DMS53 treated with DMSO at 0.1 percent for 48 hours (cell line): Measurements from ENCODE around the gene ASCC3.

Experiments
- DNase-seq: peaks from one replicate; lab custom pipeline; 2025; ENCODE audit not compliant: unreplicated experiment; lab: John Stamatoyannopoulos, UW

ASCC3 gene

GRCh38 chr6:100730001-100730980 is 150.8 kb downstream of the ASCC3 start:
- DNase-seq = no peak

GRCh38 chr6:100726666-100727065 is 154.5 kb downstream of the ASCC3 start:
- no peak for DNase-seq

GRCh38 chr6:100724696-100725095 is 156.4 kb downstream of the ASCC3 start:
- DNase-seq = no peak

- DNase-seq = no peak
Measured at GRCh38 chr6:100724222-100724621, 156.9 kb downstream of the ASCC3 start.

GRCh38 chr6:100721256-100721655 is 159.9 kb downstream of the ASCC3 start:
- DNase-seq = no peak

GRCh38 chr6:100719883-100720682 is 161.0 kb downstream of the ASCC3 start:
- DNase-seq = peak; percentile 25

GRCh38 chr6:100712997-100713396 is 168.1 kb downstream of the ASCC3 start:
- DNase-seq = no peak

GRCh38 chr6:100706491-100706890 is 174.6 kb downstream of the ASCC3 start:
- DNase-seq = no peak

- no peak for DNase-seq
Measured at GRCh38 chr6:100704961-100705360, 176.2 kb downstream of the ASCC3 start.

- DNase-seq = no peak
Measured at GRCh38 chr6:100701728-100702127, 179.4 kb downstream of the ASCC3 start.

- no peak for DNase-seq
Measured at GRCh38 chr6:100700009-100700408, 181.1 kb downstream of the ASCC3 start.

GRCh38 chr6:100695445-100695844 is 185.7 kb downstream of the ASCC3 start:
- no peak for DNase-seq

- DNase-seq = no peak
Measured at GRCh38 chr6:100693249-100693927, 187.7 kb downstream of the ASCC3 start.

GRCh38 chr6:100691972-100692371 is 189.2 kb downstream of the ASCC3 start:
- no peak for DNase-seq

- DNase-seq = no peak
Measured at GRCh38 chr6:100686216-100686615, 194.9 kb downstream of the ASCC3 start.

GRCh38 chr6:100685747-100686146 is 195.4 kb downstream of the ASCC3 start:
- DNase-seq = no peak

- no peak for DNase-seq
Measured at GRCh38 chr6:100680163-100680562, 201.0 kb downstream of the ASCC3 start.

- DNase-seq = no peak
Measured at GRCh38 chr6:100678027-100678426, 203.1 kb downstream of the ASCC3 start.

- no peak for DNase-seq
Measured at GRCh38 chr6:100677240-100677639, 203.9 kb downstream of the ASCC3 start.

GRCh38 chr6:100673641-100674040 is 207.5 kb downstream of the ASCC3 start:
- DNase-seq = no peak

GRCh38 chr6:100671740-100672139 is 209.4 kb downstream of the ASCC3 start:
- no peak for DNase-seq
